ENCODE data around the gene FJX1.

- TF ChIP-seq RAD21 (IDR thresholded peaks at IDR 0.05; ENCODE audit: low read depth) (no peak), EGR1 (IDR thresholded peaks at IDR 0.05) (no peak), CREB1 (IDR thresholded peaks at IDR 0.05; ENCODE audit: low read depth) (no peak), REST (IDR thresholded peaks at IDR 0.05; ENCODE audit: low read depth) (no peak), MAX (IDR thresholded peaks at IDR 0.05) (no peak), EP300 (IDR thresholded peaks at IDR 0.05; ENCODE audit: borderline replicate concordance) (no peak), TAF1 (IDR thresholded peaks at IDR 0.05; ENCODE audit: low read depth) (no peak), YY1 (IDR thresholded peaks at IDR 0.05; ENCODE audit: low read depth) (no peak), NFIC (IDR thresholded peaks at IDR 0.05) (no peak), CEBPB (IDR thresholded peaks at IDR 0.05) (no peak), ZBTB7A (IDR thresholded peaks at IDR 0.05; ENCODE audit: low read depth) (no peak), FOXM1 (IDR thresholded peaks at IDR 0.05; ENCODE audit: borderline replicate concordance, low read depth) (no peak), TEAD4 (IDR thresholded peaks at IDR 0.05) (no peak), USF1 (IDR thresholded peaks at IDR 0.05) (no peak)
These were observed 36.2 kb upstream of the FJX1 start for GRCh38 chr11:35582033-35582432.
